Measurements from ENCODE around the gene RMDN2.

The RMDN2 gene

GRCh38 chr2:38037325-38037724, 112.2 kb downstream of the RMDN2 start:
- POLR2A ChIA-PET: no interaction called here
- Histone ChIP-seq H3K36me3 (ENCODE audit: control insufficient read depth in 2 of 2, insufficient read depth in 1 of 2, low read length in 2 of 2) (no peaks in the 10 kb centered on the region), H3K4me1 (ENCODE audit: control insufficient read depth, insufficient read depth, low read length) (no peaks in the 10 kb centered on the region; the same call in 1 of the 2 replicates), H3K27ac (ENCODE audit: extremely low read depth, low read depth, low read length) (no peak overlapping the region), H3K4me3 (ENCODE audit: low read depth, low read length) (no peak overlapping the region), H3K9me3 (ENCODE audit: control insufficient read depth, insufficient read depth, low read depth, low read length) (no peaks in the 10 kb centered on the region)
- TF ChIP-seq ZNF555 (tag by site-specific recombination; conservative IDR thresholded peaks at IDR 0.05): no peak
- TF ChIP-seq ZEB2 (tag by site-specific recombination; IDR thresholded peaks at IDR 0.05): no peak
- no peak for TF ChIP-seq ZNF549 (tag by site-specific recombination; IDR thresholded peaks at IDR 0.05)
- no peak for TF ChIP-seq PBX3 (CRISPR knock-in tag; IDR thresholded peaks at IDR 0.05)
- no peak for TF ChIP-seq ZSCAN4 (tag by site-specific recombination; IDR thresholded peaks at IDR 0.05)
- no peak for TF ChIP-seq ZNF837 (tag by site-specific recombination; IDR thresholded peaks at IDR 0.05)
- TF ChIP-seq TRIM28 (IDR thresholded peaks at IDR 0.05; ENCODE audit: borderline replicate concordance, low read length): no peak
- no peak for TF ChIP-seq ZNF510 (tag by site-specific recombination; IDR thresholded peaks at IDR 0.05; ENCODE audit: insufficient replicate concordance)
- TF ChIP-seq CTCF (tag by site-specific recombination; IDR thresholded peaks at IDR 0.05): no peak
- TF ChIP-seq PRDM4 (tag by site-specific recombination; IDR thresholded peaks at IDR 0.05): no peak
- no peak for TF ChIP-seq YY1 (tag by site-specific recombination; IDR thresholded peaks at IDR 0.05)
- TF ChIP-seq ZNF624 (tag by site-specific recombination; IDR thresholded peaks at IDR 0.05): no peak
- no peak for TF ChIP-seq ZNF785 (tag by site-specific recombination; IDR thresholded peaks at IDR 0.05)
- TF ChIP-seq ZNF639 (tag by site-specific recombination; IDR thresholded peaks at IDR 0.05): no peak
- TF ChIP-seq ZNF629 (tag by site-specific recombination; IDR thresholded peaks at IDR 0.05): no peak
- TF ChIP-seq ZNF704 (tag by site-specific recombination; IDR thresholded peaks at IDR 0.05): no peak
- no peak for TF ChIP-seq ZNF843 (tag by site-specific recombination; IDR thresholded peaks at IDR 0.05)
- no peak for TF ChIP-seq ZNF664 (tag by site-specific recombination; IDR thresholded peaks at IDR 0.05)
- TF ChIP-seq ZNF155 (tag by site-specific recombination; IDR thresholded peaks at IDR 0.05): no peak
- CTCF ChIA-PET: interaction anchor here (0.5 to 1.2 kb wide), 2 partner anchors 39 to 158 kb away, joined by 3 to 4 read pairs; partner anchors contain the start of gene CYP1B1

Data from HEK293 (cell line).